Renal cortex interstitium (tissue), 11 donors: ENCODE results near the gene ZDHHC8. TPM values are rescaled to one million over a fixed set of nuclear protein-coding genes. Genes with fewer than 3 reads are reported as not detected.

ENCODE experiments used
- DNase-seq, 11 donors: peaks; one replicate each; pipeline ENCODE4 v3.0.0-alpha.2; 2013; ENCODE audit warnings: low read depth in 9 of 11, low spot score in 4 of 11; ENCODE audit errors: extremely low read depth in 1 of 11
- polyA plus RNA-seq, 3 donors: library from polyadenylated mRNA; unstranded; fragments of 120-200 nt; gene quantifications; one replicate each; pipeline ENCODE4 v1.2.1, GENCODE V29; 2013; ENCODE audit not compliant: insufficient read length in 3 of 3

ZDHHC8 gene
- polyA plus RNA-seq, 3 donors: 30.4 to 52.1 (median 49.2) TPM

GRCh38 chr22:20181194-20181883, 49.7 kb downstream of the ZDHHC8 start:
- no peak for DNase-seq

DNA sequence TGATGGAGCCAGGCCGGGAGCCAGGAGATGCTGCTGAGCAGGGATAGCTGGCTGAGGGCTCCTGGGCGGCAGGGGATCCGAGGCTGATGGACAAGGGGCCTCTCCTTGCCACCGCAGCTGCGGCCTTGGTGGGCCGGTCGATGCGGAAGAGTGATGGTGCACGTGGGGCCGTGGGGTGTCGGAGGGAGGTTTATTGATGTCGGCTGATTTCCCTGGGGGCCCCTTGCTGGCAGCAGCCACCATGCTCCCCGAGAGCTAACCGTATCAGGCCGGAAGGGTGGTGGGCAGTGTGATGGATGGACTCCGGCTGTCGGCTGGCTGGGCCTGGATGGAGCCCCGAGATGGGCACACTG, 50.3 kb downstream of the ZDHHC8 start:
- DNase-seq: no peak

- DNase-seq: no peak
These were observed 50.8 kb downstream of the ZDHHC8 start for GRCh38 chr22:20182365-20182764.

DNA sequence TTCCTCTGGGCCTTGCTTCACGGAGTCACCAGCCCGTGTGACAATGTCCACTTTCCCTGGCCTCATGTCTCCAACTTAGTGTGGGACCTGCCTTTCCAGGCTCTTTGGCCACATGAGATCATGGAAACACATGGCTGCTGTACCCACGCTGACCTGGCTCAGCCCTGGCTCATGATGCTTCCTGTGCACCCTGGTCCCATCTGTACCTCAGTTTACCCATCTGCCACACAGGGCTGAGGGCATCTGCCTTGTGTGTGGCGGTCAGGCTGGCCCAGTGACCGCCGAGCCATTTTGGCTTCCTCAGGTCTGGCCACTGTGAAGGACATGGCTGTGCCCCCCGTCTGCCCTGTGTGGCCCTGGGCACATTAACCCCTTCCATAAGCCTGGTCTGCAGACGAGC, 51.5 kb downstream of the ZDHHC8 start:
- DNase-seq: no peak

DNA sequence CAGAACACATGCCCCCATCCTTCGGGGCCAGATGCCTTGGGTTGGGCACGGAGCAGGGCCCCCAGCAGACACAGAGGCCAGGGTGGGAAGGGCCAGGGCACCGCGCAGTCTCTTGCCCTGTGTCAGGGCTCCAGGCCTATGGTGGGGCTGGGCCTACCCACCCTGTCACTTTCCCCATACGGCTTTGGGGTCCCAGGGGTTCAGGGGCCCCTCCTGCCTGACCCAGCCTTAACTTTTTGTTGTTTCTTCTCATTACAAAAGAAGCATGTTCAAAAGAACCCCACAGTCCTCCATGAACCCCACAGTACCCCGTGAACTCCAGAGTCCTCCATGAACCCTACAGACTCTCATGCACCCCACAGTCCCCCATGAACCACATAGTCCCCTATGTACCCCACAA, 52.2 kb downstream of the ZDHHC8 start:
- no peak for DNase-seq

DNA sequence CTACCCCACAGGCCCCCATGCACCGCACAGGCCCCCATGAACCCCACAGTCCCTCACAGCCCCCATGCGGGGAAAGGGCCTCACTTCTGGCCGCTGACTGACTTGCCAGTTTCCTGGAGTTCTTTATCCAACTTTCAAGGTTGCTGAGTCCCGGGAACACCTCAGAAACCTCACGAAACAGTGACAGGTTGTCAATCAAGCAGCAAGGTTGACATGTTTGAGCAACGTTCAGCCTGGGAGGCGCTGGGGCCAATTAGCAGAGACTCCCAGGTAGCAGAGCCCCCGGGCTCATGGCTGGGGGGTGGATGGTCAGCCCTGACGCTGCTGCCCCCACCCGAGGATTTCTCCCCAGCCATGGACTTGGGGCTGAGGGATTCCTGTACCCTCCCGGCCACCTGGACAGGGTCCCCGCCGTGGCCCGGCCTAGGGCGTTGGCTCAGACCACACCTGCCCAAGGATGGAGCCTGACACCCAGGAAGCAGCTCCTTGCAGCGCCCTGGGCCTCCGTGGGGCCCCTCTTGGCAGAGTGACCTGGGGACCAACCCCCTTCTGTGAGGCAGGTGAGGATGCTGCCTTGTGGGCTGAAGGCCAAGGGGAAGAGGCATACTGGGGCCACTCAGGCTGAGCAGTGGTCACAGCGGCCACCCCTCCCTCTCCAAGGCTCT, 53.0 kb downstream of the ZDHHC8 start:
- no peak for DNase-seq

DNA sequence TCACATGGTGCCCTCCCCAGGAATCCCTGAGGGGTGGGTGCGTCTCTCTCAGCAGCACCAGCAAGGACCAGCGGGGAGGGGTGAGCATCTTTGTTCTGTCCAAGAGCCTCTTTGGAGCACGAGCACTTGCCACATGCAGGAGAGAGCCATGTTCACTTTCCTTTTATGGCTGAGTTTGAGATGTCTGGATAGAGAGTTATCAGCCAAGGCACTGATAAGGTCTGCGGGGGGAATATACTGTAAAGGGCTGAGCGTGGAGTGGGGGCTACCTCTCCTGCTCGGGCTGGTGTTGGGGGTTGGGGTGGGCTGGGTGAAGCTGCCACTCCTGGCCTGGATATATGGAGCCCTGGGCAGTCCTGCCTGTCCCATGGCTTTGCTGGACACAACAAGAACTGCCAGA, 54.1 kb downstream of the ZDHHC8 start:
- DNase-seq: no peak

DNA sequence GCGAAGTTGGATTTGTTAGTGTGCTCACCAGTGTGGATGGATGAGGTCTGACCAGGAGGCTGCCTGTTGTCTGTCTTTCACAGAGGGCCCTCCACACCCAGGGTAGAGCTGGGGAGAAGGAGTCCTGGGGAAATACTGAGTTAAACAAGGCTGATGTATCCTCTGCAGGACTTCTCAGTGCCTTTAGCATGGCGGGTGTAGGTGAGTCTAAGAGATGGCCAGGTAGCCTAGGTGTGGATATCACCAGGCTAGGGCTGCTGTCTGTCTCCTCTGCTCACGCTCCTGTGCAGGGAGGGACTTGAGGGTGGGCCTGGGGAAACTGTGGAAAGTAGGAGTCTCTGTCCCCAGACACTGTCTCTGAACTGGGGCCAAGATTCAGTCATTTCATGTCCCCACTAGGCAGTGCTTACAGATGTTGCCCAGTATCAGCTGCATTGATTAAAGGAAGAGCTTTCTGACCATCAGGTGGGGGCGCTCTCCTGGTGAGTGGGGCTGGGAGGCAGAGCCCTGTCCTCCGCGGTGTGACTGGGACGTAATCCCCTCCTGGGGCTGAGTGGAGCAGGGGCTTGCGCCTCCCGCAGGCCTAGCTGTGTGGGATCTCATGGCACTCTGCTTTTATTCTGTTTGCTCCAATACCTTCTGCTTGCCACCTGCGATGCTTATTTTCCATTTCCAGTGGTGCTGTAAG, 54.7 kb downstream of the ZDHHC8 start:
- no peak for DNase-seq

DNA sequence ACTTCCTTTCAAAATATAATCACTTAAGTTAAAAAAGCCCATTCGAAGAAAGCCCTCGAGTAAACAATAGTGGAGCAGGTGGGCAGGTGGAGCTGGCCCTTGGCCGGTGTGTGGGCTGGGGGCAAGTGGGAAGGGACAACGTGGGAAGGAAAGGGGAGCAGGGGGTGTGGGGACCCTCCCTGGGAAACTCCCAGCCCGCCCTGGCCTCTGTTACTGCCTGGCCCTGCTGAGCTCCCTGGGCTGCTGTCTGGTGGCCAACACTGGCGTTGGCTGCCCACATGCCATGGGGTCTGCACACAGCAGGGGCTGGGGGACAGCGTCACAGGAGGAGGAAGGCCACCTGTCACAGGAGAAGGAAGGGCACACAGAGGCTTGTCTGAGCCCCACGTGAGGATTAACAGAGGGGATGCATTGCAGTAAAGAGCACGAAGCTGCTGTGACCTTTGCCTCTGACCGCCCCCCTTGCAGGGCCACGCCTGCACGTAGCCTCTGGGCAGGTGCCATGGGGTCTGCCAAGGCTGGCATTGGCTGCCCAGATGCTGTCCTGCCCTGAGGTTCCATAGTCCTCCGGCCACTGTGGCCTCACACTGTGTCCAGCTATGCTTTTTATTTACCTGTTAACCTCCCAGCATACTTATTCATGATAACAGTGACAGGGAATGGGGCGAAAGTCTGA, 55.4 kb downstream of the ZDHHC8 start:
- no peak for DNase-seq

GRCh38 chr22:20187777-20188566, 56.4 kb downstream of the ZDHHC8 start:
- DNase-seq: no peak

DNA sequence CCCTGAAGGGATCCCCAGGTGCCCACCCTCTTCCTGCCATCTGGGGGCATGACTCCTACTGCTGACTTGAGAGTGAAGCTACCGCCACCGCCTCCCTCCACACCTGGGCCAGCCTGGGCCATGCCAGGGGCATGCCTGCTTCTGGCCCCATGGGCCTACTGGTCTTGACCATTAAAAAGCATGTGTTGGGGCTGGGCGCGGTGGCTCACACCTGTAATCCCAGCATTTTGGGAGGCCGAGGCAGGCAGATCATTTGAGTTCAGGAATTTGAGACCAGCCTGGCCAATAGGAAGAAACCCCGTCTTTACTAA, 56.9 kb downstream of the ZDHHC8 start:
- DNase-seq: no peak

DNA sequence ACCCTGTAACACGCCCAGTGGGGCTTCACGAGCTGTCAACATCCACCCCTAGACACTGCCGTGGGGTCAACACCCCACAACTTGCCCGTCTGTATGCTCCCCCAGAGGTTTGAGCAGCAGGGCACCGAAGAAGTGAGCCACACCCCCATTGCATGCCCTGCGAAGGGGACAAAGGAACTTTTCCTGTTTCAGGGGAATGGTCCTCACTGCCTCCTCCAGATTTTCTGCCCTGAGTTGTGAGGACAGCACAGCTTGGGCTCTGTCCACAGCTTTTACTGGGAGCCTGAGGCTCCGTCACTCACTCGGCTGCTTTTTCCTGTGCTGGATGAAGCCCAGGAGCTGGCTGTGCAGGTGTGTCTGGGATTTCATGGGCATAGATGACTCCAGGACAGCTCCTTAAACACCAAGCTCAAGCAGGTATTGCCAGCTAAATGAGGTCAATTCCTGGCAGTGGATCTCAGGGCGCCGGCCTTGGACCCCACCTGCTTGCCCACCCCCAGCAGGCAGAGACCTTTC, 59.5 kb downstream of the ZDHHC8 start:
- DNase-seq: no peak

- no peak for DNase-seq
These were observed 60.2 kb downstream of the ZDHHC8 start for GRCh38 chr22:20191803-20192202.

DNA sequence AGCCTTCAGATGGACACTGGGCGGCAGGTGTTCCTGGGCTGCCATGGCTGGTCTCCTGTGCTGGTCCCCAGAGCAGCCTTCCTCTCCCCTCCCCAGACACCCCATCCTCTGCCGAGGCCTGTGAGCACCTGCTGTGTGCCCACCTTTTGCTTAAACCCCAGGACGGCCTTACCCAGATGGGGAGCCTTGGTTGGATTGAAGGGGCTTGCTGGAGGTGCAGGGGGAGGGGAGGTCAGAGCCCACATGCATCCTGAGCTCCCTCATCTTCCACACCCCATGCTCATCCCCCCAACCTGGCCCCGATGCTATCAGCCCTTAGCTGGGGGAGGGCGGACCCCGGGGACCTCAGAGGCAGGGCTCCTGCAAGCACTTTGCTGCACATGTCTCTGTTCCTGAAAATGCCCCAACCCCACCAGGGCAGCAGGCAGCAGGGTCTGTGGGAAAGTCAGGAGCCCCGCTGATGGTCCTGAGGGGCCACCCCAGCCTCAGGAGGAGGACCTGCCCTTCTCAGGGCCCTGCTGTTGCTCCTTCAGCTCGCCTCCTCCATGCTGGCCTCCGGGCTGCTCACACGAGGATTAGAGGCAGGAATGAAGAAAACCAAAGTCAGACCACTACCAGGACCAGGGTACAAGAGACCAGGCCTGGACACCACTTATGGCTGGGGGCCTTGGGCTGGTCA, 60.8 kb downstream of the ZDHHC8 start:
- no peak for DNase-seq

GRCh38 chr22:20192972-20193760, 61.6 kb downstream of the ZDHHC8 start:
- DNase-seq: no peak

DNA sequence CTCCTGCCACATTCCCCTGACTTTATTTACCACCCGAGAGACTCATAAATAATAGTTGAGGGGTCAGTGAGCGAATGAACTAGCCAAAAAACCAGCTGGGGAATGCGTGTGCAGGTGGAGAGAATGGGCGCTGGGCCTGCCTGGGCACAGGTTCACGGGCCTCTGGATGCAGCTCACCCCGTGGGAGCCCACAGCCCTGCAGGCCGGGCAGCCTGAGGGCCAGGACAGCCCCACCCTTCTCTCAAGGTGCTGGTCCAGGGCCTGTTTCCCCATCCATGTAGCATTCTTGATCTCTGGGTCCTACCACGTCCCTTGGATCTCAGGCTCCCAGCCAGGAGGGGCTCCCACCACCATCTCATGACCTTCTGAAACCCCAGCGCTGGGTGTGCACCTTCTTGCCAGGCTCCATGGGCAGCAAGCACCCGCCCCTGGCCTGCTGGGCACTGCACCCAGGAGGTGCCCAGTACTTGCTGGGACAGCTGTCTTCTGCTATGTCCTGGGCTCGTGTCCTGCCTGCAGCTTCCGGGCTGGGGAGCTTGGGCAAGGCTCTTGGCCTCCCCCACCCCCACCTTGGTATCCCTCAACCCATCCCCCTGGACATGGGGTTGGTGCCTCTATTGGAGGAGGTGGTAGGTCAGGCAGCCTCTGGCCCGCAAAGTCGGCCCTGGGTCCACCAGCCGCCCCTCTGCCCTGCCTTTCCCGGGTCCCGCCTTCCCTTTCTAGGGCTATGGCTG, 62.3 kb downstream of the ZDHHC8 start:
- no peak for DNase-seq
